Ishikawa (cell line): ENCODE results near the gene CLDND2.

Source experiments
- CEBPB ChIP-seq: IDR thresholded peaks from 2 replicates; pipeline ENCODE4 v1.6.1; 2012
- CREB1 ChIP-seq: IDR thresholded peaks from 2 replicates; pipeline ENCODE4 v1.6.1; 2012; ENCODE audit warnings: low read depth
- EGR1 ChIP-seq: IDR thresholded peaks from 2 replicates; pipeline ENCODE4 v1.6.1; 2012
- EP300 ChIP-seq: IDR thresholded peaks from 2 replicates; pipeline ENCODE4 v1.6.1; 2012; ENCODE audit warnings: borderline replicate concordance
- FOXM1 ChIP-seq: IDR thresholded peaks from 2 replicates; pipeline ENCODE4 v1.6.1; 2012; ENCODE audit warnings: low read depth, borderline replicate concordance
- MAX ChIP-seq: IDR thresholded peaks from 2 replicates; pipeline ENCODE4 v1.6.1; 2012
- NFIC ChIP-seq: IDR thresholded peaks from 2 replicates; pipeline ENCODE4 v1.6.1; 2012
- RAD21 ChIP-seq: IDR thresholded peaks from 2 replicates; pipeline ENCODE4 v1.6.1; 2012; ENCODE audit warnings: low read depth
- TAF1 ChIP-seq: IDR thresholded peaks from 2 replicates; pipeline ENCODE4 v1.6.1; 2012; ENCODE audit warnings: low read depth, mild to moderate bottlenecking
- TCF12 ChIP-seq: IDR thresholded peaks from 2 replicates; pipeline ENCODE4 v1.6.1; 2012; ENCODE audit warnings: low read depth
- TEAD4 ChIP-seq: IDR thresholded peaks from 2 replicates; pipeline ENCODE4 v1.6.1; 2012
- USF1 ChIP-seq: IDR thresholded peaks from 2 replicates; pipeline ENCODE4 v1.6.1; 2012
- YY1 ChIP-seq: IDR thresholded peaks from 2 replicates; pipeline ENCODE4 v1.6.1; 2012; ENCODE audit warnings: low read depth
- ZBTB7A ChIP-seq: IDR thresholded peaks from 2 replicates; pipeline ENCODE4 v1.6.1; 2012; ENCODE audit warnings: low read depth
- TF ChIP-seq, protein P1 (sequence below): IDR thresholded peaks from 2 replicates; pipeline ENCODE4 v1.6.1; 2012; ENCODE audit warnings: low read depth, mild to moderate bottlenecking

The CLDND2 gene

GRCh38 chr19:51372649-51373504 is 4.1 kb upstream of the CLDND2 start, which contains the start of gene NKG7:
TSS of gene NKG7 (minus strand) at chr19:51372654. CDS start at chr19:51372535, 119 bp downstream.
- TF ChIP-seq TEAD4 (no peak), FOXM1 (no peak), CREB1 (no peak)
- TF ChIP-seq, protein P1, sequence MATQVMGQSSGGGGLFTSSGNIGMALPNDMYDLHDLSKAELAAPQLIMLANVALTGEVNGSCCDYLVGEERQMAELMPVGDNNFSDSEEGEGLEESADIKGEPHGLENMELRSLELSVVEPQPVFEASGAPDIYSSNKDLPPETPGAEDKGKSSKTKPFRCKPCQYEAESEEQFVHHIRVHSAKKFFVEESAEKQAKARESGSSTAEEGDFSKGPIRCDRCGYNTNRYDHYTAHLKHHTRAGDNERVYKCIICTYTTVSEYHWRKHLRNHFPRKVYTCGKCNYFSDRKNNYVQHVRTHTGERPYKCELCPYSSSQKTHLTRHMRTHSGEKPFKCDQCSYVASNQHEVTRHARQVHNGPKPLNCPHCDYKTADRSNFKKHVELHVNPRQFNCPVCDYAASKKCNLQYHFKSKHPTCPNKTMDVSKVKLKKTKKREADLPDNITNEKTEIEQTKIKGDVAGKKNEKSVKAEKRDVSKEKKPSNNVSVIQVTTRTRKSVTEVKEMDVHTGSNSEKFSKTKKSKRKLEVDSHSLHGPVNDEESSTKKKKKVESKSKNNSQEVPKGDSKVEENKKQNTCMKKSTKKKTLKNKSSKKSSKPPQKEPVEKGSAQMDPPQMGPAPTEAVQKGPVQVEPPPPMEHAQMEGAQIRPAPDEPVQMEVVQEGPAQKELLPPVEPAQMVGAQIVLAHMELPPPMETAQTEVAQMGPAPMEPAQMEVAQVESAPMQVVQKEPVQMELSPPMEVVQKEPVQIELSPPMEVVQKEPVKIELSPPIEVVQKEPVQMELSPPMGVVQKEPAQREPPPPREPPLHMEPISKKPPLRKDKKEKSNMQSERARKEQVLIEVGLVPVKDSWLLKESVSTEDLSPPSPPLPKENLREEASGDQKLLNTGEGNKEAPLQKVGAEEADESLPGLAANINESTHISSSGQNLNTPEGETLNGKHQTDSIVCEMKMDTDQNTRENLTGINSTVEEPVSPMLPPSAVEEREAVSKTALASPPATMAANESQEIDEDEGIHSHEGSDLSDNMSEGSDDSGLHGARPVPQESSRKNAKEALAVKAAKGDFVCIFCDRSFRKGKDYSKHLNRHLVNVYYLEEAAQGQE = no peak

GRCh38 chr19:51372021-51372648 is 3.3 kb upstream of the CLDND2 start:
- TF ChIP-seq CEBPB = no peak
- TF ChIP-seq CREB1 = no peak
- TF ChIP-seq EGR1 = no peak
- TF ChIP-seq YY1 = no peak
- TF ChIP-seq FOXM1 = no peak
- no peak for TF ChIP-seq TEAD4

- TF ChIP-seq EGR1 = no peak
- TF ChIP-seq CEBPB = no peak
- TF ChIP-seq RAD21 = no peak
- TF ChIP-seq TCF12 = no peak
- no peak for TF ChIP-seq TEAD4
- TF ChIP-seq FOXM1 = no peak
- TF ChIP-seq EP300 = no peak
- no peak for TF ChIP-seq NFIC
- no peak for TF ChIP-seq TAF1
- no peak for TF ChIP-seq CREB1
- TF ChIP-seq YY1 = no peak
- no peak for TF ChIP-seq USF1
- TF ChIP-seq MAX = no peak
- no peak for TF ChIP-seq ZBTB7A
- TF ChIP-seq, protein P1 = no peak
Measured at GRCh38 chr19:51371186-51371690, 2.4 kb upstream of the CLDND2 start.

DNA sequence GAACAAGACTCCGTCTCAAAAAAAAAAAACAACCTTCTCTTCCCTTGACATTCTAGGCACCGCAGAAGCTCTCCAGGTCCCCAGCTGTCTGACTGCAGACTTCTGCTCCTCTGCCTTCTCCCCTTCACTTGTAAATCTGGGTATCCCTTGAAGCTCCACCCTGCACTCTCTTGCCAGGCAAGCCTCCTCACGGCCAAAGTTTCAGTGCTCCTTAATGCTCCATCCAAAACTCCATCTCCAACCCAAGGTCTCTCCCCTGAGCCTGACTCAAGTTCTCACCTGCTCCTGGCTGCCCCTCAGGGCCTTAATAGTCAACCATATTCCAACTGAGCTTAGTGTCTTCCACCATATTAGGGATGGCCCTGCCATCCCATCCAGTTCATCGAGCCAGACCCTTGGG is 1.4 kb upstream of the CLDND2 start:
- TF ChIP-seq TAF1 = no peak
- TF ChIP-seq, protein P1 = no peak
- TF ChIP-seq EGR1 = no peak
- no peak for TF ChIP-seq RAD21
- TF ChIP-seq NFIC = no peak
- no peak for TF ChIP-seq FOXM1
- TF ChIP-seq TCF12 = no peak
- no peak for TF ChIP-seq YY1
- no peak for TF ChIP-seq MAX
- TF ChIP-seq CEBPB = no peak
- TF ChIP-seq EP300 = no peak
- TF ChIP-seq CREB1 = no peak
- TF ChIP-seq USF1 = no peak
- TF ChIP-seq ZBTB7A = no peak
- no peak for TF ChIP-seq TEAD4
